Measurements from ENCODE around the gene ZDHHC13.

GRCh38 chr11:19084661-19085315 lies 32.2 kb upstream of the ZDHHC13 start:
- TF ChIP-seq, protein P1, sequence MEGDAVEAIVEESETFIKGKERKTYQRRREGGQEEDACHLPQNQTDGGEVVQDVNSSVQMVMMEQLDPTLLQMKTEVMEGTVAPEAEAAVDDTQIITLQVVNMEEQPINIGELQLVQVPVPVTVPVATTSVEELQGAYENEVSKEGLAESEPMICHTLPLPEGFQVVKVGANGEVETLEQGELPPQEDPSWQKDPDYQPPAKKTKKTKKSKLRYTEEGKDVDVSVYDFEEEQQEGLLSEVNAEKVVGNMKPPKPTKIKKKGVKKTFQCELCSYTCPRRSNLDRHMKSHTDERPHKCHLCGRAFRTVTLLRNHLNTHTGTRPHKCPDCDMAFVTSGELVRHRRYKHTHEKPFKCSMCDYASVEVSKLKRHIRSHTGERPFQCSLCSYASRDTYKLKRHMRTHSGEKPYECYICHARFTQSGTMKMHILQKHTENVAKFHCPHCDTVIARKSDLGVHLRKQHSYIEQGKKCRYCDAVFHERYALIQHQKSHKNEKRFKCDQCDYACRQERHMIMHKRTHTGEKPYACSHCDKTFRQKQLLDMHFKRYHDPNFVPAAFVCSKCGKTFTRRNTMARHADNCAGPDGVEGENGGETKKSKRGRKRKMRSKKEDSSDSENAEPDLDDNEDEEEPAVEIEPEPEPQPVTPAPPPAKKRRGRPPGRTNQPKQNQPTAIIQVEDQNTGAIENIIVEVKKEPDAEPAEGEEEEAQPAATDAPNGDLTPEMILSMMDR (IDR thresholded peaks at IDR 0.05) = no peak
- no peak for TF ChIP-seq POLR2A (IDR thresholded peaks at IDR 0.05)
